HEK293 (cell line): ENCODE measurements around the gene DDIT4.

Source experiments
- CTCF ChIP-seq: fragments of 450-650 bp; formaldehyde crosslinking; IDR thresholded peaks from 2 replicates; pipeline ENCODE4 v1.5.1; 2016; ENCODE audit warnings: missing biosample characterization, missing genetic modification characterization
- GLI4 ChIP-seq: fragments of 450-650 bp; formaldehyde crosslinking; IDR thresholded peaks from 2 replicates; pipeline ENCODE4 v1.5.1; 2016; ENCODE audit warnings: missing biosample characterization, missing genetic modification characterization
- GLIS2 ChIP-seq: fragments of 450-650 bp; formaldehyde crosslinking; IDR thresholded peaks from 2 replicates; pipeline ENCODE4 v1.5.1; 2016; ENCODE audit warnings: missing biosample characterization, missing genetic modification characterization
- HIC1 ChIP-seq: fragments of 450-650 bp; formaldehyde crosslinking; IDR thresholded peaks from 2 replicates; pipeline ENCODE4 v1.5.1; 2016; ENCODE audit warnings: missing biosample characterization, missing genetic modification characterization
- HOXD13 ChIP-seq: sonication (generic); formaldehyde crosslinking; IDR thresholded peaks from 2 replicates; pipeline ENCODE4 v1.8.0; 2022; ENCODE audit warnings: missing genetic modification reagents, borderline replicate concordance
- KLF10 ChIP-seq: fragments of 450-650 bp; IDR thresholded peaks from 2 replicates; pipeline ENCODE4 v1.5.1; 2018; ENCODE audit warnings: missing biosample characterization, mild to moderate bottlenecking, missing genetic modification characterization
- KLF7 ChIP-seq: fragments of 450-650 bp; formaldehyde crosslinking; IDR thresholded peaks from 2 replicates; pipeline ENCODE4 v1.5.1; 2016; ENCODE audit warnings: missing biosample characterization, missing genetic modification characterization, borderline replicate concordance
- KLF9 ChIP-seq: fragments of 450-650 bp; formaldehyde crosslinking; IDR thresholded peaks from 2 replicates; pipeline ENCODE4 v1.5.1; 2016; ENCODE audit warnings: missing biosample characterization, missing genetic modification characterization, low read depth
- SCRT1 ChIP-seq: fragments of 450-650 bp; formaldehyde crosslinking; IDR thresholded peaks from 2 replicates; pipeline ENCODE4 v1.5.1; 2016; ENCODE audit warnings: missing biosample characterization, missing genetic modification characterization, borderline replicate concordance
- WT1 ChIP-seq: fragments of 450-650 bp; formaldehyde crosslinking; IDR thresholded peaks from 2 replicates; pipeline ENCODE4 v1.5.1; 2016; ENCODE audit warnings: missing biosample characterization, missing genetic modification characterization
- ZNF114 ChIP-seq: fragments of 450-650 bp; formaldehyde crosslinking; IDR thresholded peaks from 2 replicates; pipeline ENCODE4 v1.5.0; 2017; ENCODE audit warnings: missing biosample characterization, missing genetic modification characterization
- ZNF138 ChIP-seq: fragments of 450-650 bp; formaldehyde crosslinking; IDR thresholded peaks from 2 replicates; pipeline ENCODE4 v1.5.1; 2016; ENCODE audit warnings: missing biosample characterization, missing genetic modification characterization, borderline replicate concordance
- ZNF155 ChIP-seq: fragments of 450-650 bp; formaldehyde crosslinking; IDR thresholded peaks from 2 replicates; pipeline ENCODE4 v1.5.1; 2016; ENCODE audit warnings: missing biosample characterization, missing genetic modification characterization
- ZNF214 ChIP-seq: fragments of 450-650 bp; formaldehyde crosslinking; IDR thresholded peaks from 2 replicates; pipeline ENCODE4 v1.5.1; 2017; ENCODE audit warnings: missing biosample characterization, mild to moderate bottlenecking, missing genetic modification characterization, borderline replicate concordance
- ZNF362 ChIP-seq: fragments of 450-650 bp; formaldehyde crosslinking; IDR thresholded peaks from 2 replicates; pipeline ENCODE4 v1.5.1; 2016; ENCODE audit warnings: missing biosample characterization, missing genetic modification characterization
- ZNF37A ChIP-seq: fragments of 450-650 bp; IDR thresholded peaks from 2 replicates; pipeline ENCODE4 v1.5.1; 2018; ENCODE audit warnings: missing biosample characterization, missing genetic modification characterization
- ZNF521 ChIP-seq: fragments of 450-650 bp; formaldehyde crosslinking; IDR thresholded peaks from 2 replicates; pipeline ENCODE4 v1.5.1; 2017; ENCODE audit warnings: missing biosample characterization, mild to moderate bottlenecking, missing genetic modification characterization
- ZNF529 ChIP-seq: fragments of 450-650 bp; formaldehyde crosslinking; IDR thresholded peaks from 2 replicates; pipeline ENCODE4 v1.5.1; 2017; ENCODE audit warnings: missing genetic modification characterization, missing biosample characterization; ENCODE audit not compliant: insufficient replicate concordance
- ZNF548 ChIP-seq: fragments of 450-650 bp; formaldehyde crosslinking; IDR thresholded peaks from 2 replicates; pipeline ENCODE4 v1.5.1; 2016; ENCODE audit warnings: missing biosample characterization, missing genetic modification characterization
- ZNF571 ChIP-seq: fragments of 450-650 bp; formaldehyde crosslinking; IDR thresholded peaks from 2 replicates; pipeline ENCODE4 v1.5.0; 2017; ENCODE audit warnings: missing biosample characterization, missing genetic modification characterization
- ZNF610 ChIP-seq: fragments of 450-650 bp; formaldehyde crosslinking; IDR thresholded peaks from 2 replicates; pipeline ENCODE4 v1.5.1; 2016; ENCODE audit warnings: missing biosample characterization, missing genetic modification characterization, borderline replicate concordance
- ZNF626 ChIP-seq: fragments of 450-650 bp; sonication (Bioruptor Pico); formaldehyde crosslinking; IDR thresholded peaks from 2 replicates; pipeline ENCODE4 v1.5.1; 2018; ENCODE audit warnings: missing biosample characterization, missing genetic modification characterization, inconsistent platforms
- ZNF837 ChIP-seq: fragments of 450-650 bp; formaldehyde crosslinking; IDR thresholded peaks from 2 replicates; pipeline ENCODE4 v1.5.1; 2016; ENCODE audit warnings: missing biosample characterization, missing genetic modification characterization
- TF ChIP-seq, protein P1 (sequence below): fragments of 450-650 bp; formaldehyde crosslinking; IDR thresholded peaks from 2 replicates; pipeline ENCODE4 v1.5.1; 2017; ENCODE audit warnings: missing biosample characterization, missing genetic modification characterization
- TF ChIP-seq, protein P2 (sequence below): fragments of 450-650 bp; formaldehyde crosslinking; IDR thresholded peaks from 2 replicates; pipeline ENCODE4 v1.5.1; 2016; ENCODE audit warnings: missing biosample characterization, missing genetic modification characterization
- TF ChIP-seq, protein P3 (sequence below): fragments of 450-650 bp; IDR thresholded peaks from 2 replicates; pipeline ENCODE4 v1.5.1; 2018; ENCODE audit warnings: missing biosample characterization, missing genetic modification characterization
- TF ChIP-seq, protein P4 (sequence below): fragments of 450-650 bp; IDR thresholded peaks from 2 replicates; pipeline ENCODE4 v1.5.1; 2018; ENCODE audit warnings: missing biosample characterization, mild to moderate bottlenecking, missing genetic modification characterization

The DDIT4 gene

GRCh38 chr10:72260976-72261783, 12.5 kb upstream of the DDIT4 start (continued):
- TF ChIP-seq, protein P1, sequence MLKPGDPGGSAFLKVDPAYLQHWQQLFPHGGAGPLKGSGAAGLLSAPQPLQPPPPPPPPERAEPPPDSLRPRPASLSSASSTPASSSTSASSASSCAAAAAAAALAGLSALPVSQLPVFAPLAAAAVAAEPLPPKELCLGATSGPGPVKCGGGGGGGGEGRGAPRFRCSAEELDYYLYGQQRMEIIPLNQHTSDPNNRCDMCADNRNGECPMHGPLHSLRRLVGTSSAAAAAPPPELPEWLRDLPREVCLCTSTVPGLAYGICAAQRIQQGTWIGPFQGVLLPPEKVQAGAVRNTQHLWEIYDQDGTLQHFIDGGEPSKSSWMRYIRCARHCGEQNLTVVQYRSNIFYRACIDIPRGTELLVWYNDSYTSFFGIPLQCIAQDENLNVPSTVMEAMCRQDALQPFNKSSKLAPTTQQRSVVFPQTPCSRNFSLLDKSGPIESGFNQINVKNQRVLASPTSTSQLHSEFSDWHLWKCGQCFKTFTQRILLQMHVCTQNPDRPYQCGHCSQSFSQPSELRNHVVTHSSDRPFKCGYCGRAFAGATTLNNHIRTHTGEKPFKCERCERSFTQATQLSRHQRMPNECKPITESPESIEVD (tag by site-specific recombination): no peak
- TF ChIP-seq ZNF214: no peak
- TF ChIP-seq, protein P2, sequence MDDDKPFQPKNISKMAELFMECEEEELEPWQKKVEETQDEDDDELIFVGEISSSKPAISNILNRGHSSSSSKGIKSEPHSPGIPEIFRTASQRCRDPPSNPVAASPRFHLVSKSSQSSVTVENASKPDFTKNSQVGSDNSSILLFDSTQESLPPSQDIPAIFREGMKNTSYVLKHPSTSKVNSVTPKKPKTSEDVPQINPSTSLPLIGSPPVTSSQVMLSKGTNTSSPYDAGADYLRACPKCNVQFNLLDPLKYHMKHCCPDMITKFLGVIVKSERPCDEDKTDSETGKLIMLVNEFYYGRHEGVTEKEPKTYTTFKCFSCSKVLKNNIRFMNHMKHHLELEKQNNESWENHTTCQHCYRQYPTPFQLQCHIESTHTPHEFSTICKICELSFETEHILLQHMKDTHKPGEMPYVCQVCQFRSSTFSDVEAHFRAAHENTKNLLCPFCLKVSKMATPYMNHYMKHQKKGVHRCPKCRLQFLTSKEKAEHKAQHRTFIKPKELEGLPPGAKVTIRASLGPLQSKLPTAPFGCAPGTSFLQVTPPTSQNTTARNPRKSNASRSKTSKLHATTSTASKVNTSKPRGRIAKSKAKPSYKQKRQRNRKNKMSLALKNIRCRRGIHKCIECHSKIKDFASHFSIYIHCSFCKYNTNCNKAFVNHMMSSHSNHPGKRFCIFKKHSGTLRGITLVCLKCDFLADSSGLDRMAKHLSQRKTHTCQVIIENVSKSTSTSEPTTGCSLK: no peak
- TF ChIP-seq ZNF155: no peak
- TF ChIP-seq GLI4 (tag by site-specific recombination): no peak
- TF ChIP-seq ZNF138: no peak
- no peak; the same call in 1 of the 2 replicates for TF ChIP-seq KLF9 (tag by site-specific recombination)
- no peak for TF ChIP-seq ZNF626 (tag by site-specific recombination)
- TF ChIP-seq, protein P3, sequence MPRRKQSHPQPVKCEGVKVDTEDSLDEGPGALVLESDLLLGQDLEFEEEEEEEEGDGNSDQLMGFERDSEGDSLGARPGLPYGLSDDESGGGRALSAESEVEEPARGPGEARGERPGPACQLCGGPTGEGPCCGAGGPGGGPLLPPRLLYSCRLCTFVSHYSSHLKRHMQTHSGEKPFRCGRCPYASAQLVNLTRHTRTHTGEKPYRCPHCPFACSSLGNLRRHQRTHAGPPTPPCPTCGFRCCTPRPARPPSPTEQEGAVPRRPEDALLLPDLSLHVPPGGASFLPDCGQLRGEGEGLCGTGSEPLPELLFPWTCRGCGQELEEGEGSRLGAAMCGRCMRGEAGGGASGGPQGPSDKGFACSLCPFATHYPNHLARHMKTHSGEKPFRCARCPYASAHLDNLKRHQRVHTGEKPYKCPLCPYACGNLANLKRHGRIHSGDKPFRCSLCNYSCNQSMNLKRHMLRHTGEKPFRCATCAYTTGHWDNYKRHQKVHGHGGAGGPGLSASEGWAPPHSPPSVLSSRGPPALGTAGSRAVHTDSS (tag by site-specific recombination): no peak
- TF ChIP-seq HOXD13 (CRISPR knock-in tag): no peak
- TF ChIP-seq SCRT1 (tag by site-specific recombination): no peak
- TF ChIP-seq, protein P4, sequence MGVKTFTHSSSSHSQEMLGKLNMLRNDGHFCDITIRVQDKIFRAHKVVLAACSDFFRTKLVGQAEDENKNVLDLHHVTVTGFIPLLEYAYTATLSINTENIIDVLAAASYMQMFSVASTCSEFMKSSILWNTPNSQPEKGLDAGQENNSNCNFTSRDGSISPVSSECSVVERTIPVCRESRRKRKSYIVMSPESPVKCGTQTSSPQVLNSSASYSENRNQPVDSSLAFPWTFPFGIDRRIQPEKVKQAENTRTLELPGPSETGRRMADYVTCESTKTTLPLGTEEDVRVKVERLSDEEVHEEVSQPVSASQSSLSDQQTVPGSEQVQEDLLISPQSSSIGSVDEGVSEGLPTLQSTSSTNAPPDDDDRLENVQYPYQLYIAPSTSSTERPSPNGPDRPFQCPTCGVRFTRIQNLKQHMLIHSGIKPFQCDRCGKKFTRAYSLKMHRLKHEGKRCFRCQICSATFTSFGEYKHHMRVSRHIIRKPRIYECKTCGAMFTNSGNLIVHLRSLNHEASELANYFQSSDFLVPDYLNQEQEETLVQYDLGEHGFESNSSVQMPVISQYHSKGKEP: 0 out of 2 replicates have a peak, but pooled peaks have one; percentile 1
- no peak for TF ChIP-seq ZNF37A (tag by site-specific recombination)
- no peak; the same call in 1 of the 2 replicates for TF ChIP-seq KLF10
- no peak for TF ChIP-seq ZNF548 (tag by site-specific recombination)
- TF ChIP-seq ZNF837 (tag by site-specific recombination): no peak
- TF ChIP-seq WT1 (tag by site-specific recombination): no peak
- TF ChIP-seq GLIS2 (tag by site-specific recombination): peak; percentile 95
- no peak for TF ChIP-seq HIC1
- no peak for TF ChIP-seq ZNF114 (tag by site-specific recombination)
- no peak for TF ChIP-seq ZNF362 (tag by site-specific recombination)
- peak; percentile 70 for TF ChIP-seq CTCF
- TF ChIP-seq ZNF571: no peak
- TF ChIP-seq ZNF521 (tag by site-specific recombination): no peak
- no peak for TF ChIP-seq ZNF529 (tag by site-specific recombination)
- no peak; the same call in 1 of the 2 replicates for TF ChIP-seq KLF7
- no peak for TF ChIP-seq ZNF610 (tag by site-specific recombination)
